WTC11 (cell line): Measurements from ENCODE around the gene TMPRSS3. TPM values are rescaled to one million over a fixed set of nuclear protein-coding genes. Genes with fewer than 3 reads are reported as not detected.

Source experiments
- ATAC-seq: fragments of 200-7000 bp; cut with Tn5 transposase; 2 replicates; pipeline ENCODE4 v1.10.0; 2021; ENCODE audit warnings: mild to moderate bottlenecking, moderate library complexity
- CTCF ChIA-PET: fragments of 300-600 bp; sonication (Branson Sonifier 250); formaldehyde crosslinking; loops from one replicate; lab custom pipeline; 2021; ENCODE audit warnings: antibody characterized with exemption; lab: Charles Lee
- POLR2A ChIA-PET: fragments of 350-600 bp; sonication (Branson Sonifier 250); formaldehyde crosslinking; loops from one replicate; lab custom pipeline; 2021; ENCODE audit warnings: antibody characterized with exemption; lab: Charles Lee
- DNase-seq: peaks from one replicate; pipeline ENCODE4 v3.0.0; 2021; ENCODE audit warnings: low spot score
- H3K27ac Mint-ChIP-seq: 2 replicates; pipeline ENCODE4 v1.8.0; 2021; ENCODE audit warnings: mixed read lengths
- H3K27me3 Mint-ChIP-seq: 2 replicates; pipeline ENCODE4 v1.8.0; 2021; ENCODE audit warnings: low read depth, mild to moderate bottlenecking, moderate library complexity, mixed read lengths
- H3K36me3 Mint-ChIP-seq: 2 replicates; pipeline ENCODE4 v1.8.0; 2021; ENCODE audit warnings: mixed read lengths
- H3K4me1 Mint-ChIP-seq: 2 replicates; pipeline ENCODE4 v1.8.0; 2022; ENCODE audit warnings: mixed read lengths
- H3K4me3 Mint-ChIP-seq: 2 replicates; pipeline ENCODE4 v1.8.0; 2021; ENCODE audit warnings: mild to moderate bottlenecking, moderate library complexity, mixed read lengths
- H3K9me3 Mint-ChIP-seq: 2 replicates; pipeline ENCODE4 v1.8.0; 2021; ENCODE audit warnings: mixed read lengths
- AR ChIP-seq: fragments of 250-450 bp; sonication (Bioruptor Pico); IDR thresholded peaks from 2 replicates; pipeline ENCODE4 v1.9.0; 2021; ENCODE audit warnings: mild to moderate bottlenecking
- ESRRA ChIP-seq: sonication (generic); formaldehyde crosslinking; IDR thresholded peaks from 2 replicates; pipeline ENCODE4 v1.8.1; 2022; ENCODE audit warnings: mild to moderate bottlenecking, missing genetic modification reagents, borderline replicate concordance
- ETV6 ChIP-seq: sonication (generic); formaldehyde crosslinking; IDR thresholded peaks from 2 replicates; pipeline ENCODE4 v1.8.1; 2022; ENCODE audit warnings: mild to moderate bottlenecking, missing genetic modification reagents
- FOXP1 ChIP-seq: sonication (generic); formaldehyde crosslinking; IDR thresholded peaks from 2 replicates; pipeline ENCODE4 v1.8.0; 2022; ENCODE audit warnings: missing genetic modification reagents, mild to moderate bottlenecking, moderate library complexity, borderline replicate concordance
- NFATC4 ChIP-seq: fragments of 250-450 bp; sonication (Bioruptor Pico); IDR thresholded peaks from 2 replicates; pipeline ENCODE4 v1.9.0; 2021; ENCODE audit warnings: mild to moderate bottlenecking
- NR1H2 ChIP-seq: sonication (generic); formaldehyde crosslinking; IDR thresholded peaks from 2 replicates; pipeline ENCODE4 v1.9.0; 2021; ENCODE audit warnings: mild to moderate bottlenecking, moderate library complexity, missing genetic modification reagents
- RELA ChIP-seq: sonication (generic); formaldehyde crosslinking; IDR thresholded peaks from 2 replicates; pipeline ENCODE4 v1.8.1; 2022; ENCODE audit warnings: missing genetic modification reagents, mild to moderate bottlenecking, borderline replicate concordance
- SMAD4 ChIP-seq: sonication (generic); formaldehyde crosslinking; IDR thresholded peaks from 2 replicates; pipeline ENCODE4 v1.8.0; 2022; ENCODE audit warnings: mild to moderate bottlenecking, missing genetic modification reagents
- SOX15 ChIP-seq: fragments of 250-450 bp; sonication (Bioruptor Pico); IDR thresholded peaks from 2 replicates; pipeline ENCODE4 v1.9.0; 2021; ENCODE audit warnings: mild to moderate bottlenecking
- TEAD1 ChIP-seq: sonication (generic); formaldehyde crosslinking; IDR thresholded peaks from 2 replicates; pipeline ENCODE4 v1.8.0; 2022; ENCODE audit warnings: mild to moderate bottlenecking, missing genetic modification reagents
- ZNF281 ChIP-seq: sonication (generic); formaldehyde crosslinking; IDR thresholded peaks from 2 replicates; pipeline ENCODE4 v1.8.0; 2023; ENCODE audit warnings: mild to moderate bottlenecking, missing genetic modification reagents
- ZNF532 ChIP-seq: fragments of 250-450 bp; sonication (Bioruptor Pico); IDR thresholded peaks from 2 replicates; pipeline ENCODE4 v1.9.0; 2021; ENCODE audit warnings: mild to moderate bottlenecking, borderline replicate concordance
- total RNA-seq: library from RNA; stranded (reverse); gene quantifications from 3 replicates; pipeline ENCODE4 v1.2.3, GENCODE V29; 2021
- TF ChIP-seq, protein P1 (sequence below): sonication (generic); formaldehyde crosslinking; IDR thresholded peaks from 2 replicates; pipeline ENCODE4 v1.8.1; 2023; ENCODE audit warnings: mild to moderate bottlenecking, missing genetic modification reagents, borderline replicate concordance
- TF ChIP-seq, protein P2 (sequence below): sonication (generic); formaldehyde crosslinking; IDR thresholded peaks from 2 replicates; pipeline ENCODE4 v1.8.1; 2022; ENCODE audit warnings: mild to moderate bottlenecking, moderate library complexity, missing genetic modification reagents
- TF ChIP-seq, protein P3 (sequence below): sonication (generic); formaldehyde crosslinking; IDR thresholded peaks from 2 replicates; pipeline ENCODE4 v1.8.0; 2022; ENCODE audit warnings: mild to moderate bottlenecking, missing genetic modification reagents

TMPRSS3 gene
- total RNA-seq, 1 experiment from 2014 or later: 0.39 TPM

DNA sequence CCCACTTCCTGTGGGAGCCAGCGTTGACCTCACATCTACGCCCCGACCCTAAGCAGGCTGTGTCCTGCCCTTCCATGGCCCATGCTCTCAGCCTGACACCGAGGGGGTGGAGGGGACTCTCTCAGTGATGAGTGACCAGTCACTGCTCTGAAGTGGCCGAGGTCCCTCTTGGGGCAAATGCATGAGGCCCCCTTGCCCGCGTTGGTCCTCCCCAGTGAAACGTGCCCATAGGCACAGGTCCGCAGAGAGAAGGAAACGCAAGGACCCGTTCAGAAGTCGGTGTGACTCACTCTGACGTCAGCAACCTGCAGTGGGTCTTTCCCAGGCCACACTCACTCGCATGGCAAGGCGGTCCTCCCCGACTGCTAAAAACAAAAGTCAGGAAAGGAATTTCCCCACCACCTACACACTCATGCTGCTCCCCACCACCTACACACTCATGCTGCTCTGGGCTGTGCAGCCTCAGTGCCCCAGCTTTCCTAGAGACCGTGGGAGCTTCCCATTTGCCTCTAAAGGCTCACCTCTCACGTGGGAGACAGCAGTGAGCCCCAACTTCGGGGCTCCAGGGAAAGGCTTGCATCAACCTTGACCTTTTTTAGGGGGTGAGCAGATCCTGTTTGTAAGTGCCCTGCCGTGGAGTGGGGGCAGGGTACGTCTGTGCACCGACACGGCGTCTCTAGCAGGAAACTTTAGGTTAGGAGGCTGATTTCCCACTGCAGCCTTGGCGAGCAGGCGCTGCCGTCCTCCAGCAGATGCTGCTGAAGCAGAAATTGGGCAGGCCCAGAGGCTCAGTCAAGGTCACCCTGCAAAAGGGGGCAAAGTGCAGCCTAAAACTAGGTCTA lies 19.3 kb upstream of the TMPRSS3 start:
- H3K4me1 Mint-ChIP-seq: 0 out of 2 replicates have a peak, but pooled peaks cover 2% of the 10 kb centered on the region
- ChIA-PET POLR2A (no interaction called here), CTCF (interaction anchor here (1.8 kb wide), 1 partner anchor 105 kb away, joined by 5 read pairs; no protein-coding TSS in a partner anchor)
- no peaks in the 10 kb centered on the region for H3K27me3 Mint-ChIP-seq
- ATAC-seq: no peak
- TF ChIP-seq, protein P1, sequence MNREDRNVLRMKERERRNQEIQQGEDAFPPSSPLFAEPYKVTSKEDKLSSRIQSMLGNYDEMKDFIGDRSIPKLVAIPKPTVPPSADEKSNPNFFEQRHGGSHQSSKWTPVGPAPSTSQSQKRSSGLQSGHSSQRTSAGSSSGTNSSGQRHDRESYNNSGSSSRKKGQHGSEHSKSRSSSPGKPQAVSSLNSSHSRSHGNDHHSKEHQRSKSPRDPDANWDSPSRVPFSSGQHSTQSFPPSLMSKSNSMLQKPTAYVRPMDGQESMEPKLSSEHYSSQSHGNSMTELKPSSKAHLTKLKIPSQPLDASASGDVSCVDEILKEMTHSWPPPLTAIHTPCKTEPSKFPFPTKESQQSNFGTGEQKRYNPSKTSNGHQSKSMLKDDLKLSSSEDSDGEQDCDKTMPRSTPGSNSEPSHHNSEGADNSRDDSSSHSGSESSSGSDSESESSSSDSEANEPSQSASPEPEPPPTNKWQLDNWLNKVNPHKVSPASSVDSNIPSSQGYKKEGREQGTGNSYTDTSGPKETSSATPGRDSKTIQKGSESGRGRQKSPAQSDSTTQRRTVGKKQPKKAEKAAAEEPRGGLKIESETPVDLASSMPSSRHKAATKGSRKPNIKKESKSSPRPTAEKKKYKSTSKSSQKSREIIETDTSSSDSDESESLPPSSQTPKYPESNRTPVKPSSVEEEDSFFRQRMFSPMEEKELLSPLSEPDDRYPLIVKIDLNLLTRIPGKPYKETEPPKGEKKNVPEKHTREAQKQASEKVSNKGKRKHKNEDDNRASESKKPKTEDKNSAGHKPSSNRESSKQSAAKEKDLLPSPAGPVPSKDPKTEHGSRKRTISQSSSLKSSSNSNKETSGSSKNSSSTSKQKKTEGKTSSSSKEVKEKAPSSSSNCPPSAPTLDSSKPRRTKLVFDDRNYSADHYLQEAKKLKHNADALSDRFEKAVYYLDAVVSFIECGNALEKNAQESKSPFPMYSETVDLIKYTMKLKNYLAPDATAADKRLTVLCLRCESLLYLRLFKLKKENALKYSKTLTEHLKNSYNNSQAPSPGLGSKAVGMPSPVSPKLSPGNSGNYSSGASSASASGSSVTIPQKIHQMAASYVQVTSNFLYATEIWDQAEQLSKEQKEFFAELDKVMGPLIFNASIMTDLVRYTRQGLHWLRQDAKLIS (CRISPR knock-in tag): no peak
- TF ChIP-seq ESRRA: no peak
- no peak for TF ChIP-seq SMAD4 (CRISPR knock-in tag)
- TF ChIP-seq AR (CRISPR knock-in tag): no peak
- no peak for TF ChIP-seq ETV6
- no peak for TF ChIP-seq TEAD1
- TF ChIP-seq SOX15 (CRISPR knock-in tag): no peak
- no peak for TF ChIP-seq ZNF532 (CRISPR knock-in tag)
- TF ChIP-seq, protein P2, sequence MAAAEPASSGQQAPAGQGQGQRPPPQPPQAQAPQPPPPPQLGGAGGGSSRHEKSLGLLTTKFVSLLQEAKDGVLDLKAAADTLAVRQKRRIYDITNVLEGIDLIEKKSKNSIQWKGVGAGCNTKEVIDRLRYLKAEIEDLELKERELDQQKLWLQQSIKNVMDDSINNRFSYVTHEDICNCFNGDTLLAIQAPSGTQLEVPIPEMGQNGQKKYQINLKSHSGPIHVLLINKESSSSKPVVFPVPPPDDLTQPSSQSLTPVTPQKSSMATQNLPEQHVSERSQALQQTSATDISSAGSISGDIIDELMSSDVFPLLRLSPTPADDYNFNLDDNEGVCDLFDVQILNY (CRISPR knock-in tag): no peak
- H3K27ac Mint-ChIP-seq: no peak overlapping the region
- DNase-seq: no peak
- H3K4me3 Mint-ChIP-seq: no peak overlapping the region
- H3K9me3 Mint-ChIP-seq: peaks cover 3% of the 10 kb centered on the region; the same call in 1 of the 2 replicates
- H3K36me3 Mint-ChIP-seq: no peaks in the 10 kb centered on the region

DNA sequence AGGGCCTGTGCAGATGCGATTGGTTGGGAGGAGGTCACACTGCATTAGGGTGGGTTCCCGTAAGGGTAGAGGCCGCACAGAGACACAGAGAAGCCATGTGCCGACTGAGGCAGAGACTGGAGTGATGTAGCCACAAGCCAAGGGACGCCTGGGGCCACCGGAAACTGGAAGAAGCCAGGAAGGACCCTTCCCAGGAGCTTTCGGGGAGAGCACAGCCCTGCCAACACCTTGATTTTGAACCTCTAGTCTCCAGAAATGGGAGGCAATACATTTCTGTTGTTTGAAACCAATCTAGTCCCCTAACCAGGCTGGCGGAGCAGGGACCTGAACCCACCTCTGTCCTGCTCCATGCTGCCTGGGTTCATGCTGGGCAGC lies 18.7 kb upstream of the TMPRSS3 start:
- no peak overlapping the region for H3K27ac Mint-ChIP-seq
- no peaks in the 10 kb centered on the region for H3K36me3 Mint-ChIP-seq
- CTCF ChIA-PET: no interaction called here
- no peaks in the 10 kb centered on the region for H3K27me3 Mint-ChIP-seq
- H3K9me3 Mint-ChIP-seq: no peaks in the 10 kb centered on the region; the same call in 1 of the 2 replicates
- H3K4me1 Mint-ChIP-seq: 0 out of 2 replicates have a peak, but pooled peaks cover 2% of the 10 kb centered on the region
- ATAC-seq (no peak), DNase-seq (no peak)
- no peak overlapping the region for H3K4me3 Mint-ChIP-seq
- POLR2A ChIA-PET: no interaction called here
- TF ChIP-seq FOXP1 (CRISPR knock-in tag) (no peak), NR1H2 (CRISPR knock-in tag) (no peak), NFATC4 (CRISPR knock-in tag) (no peak), ZNF281 (no peak), RELA (no peak)
- TF ChIP-seq, protein P3, sequence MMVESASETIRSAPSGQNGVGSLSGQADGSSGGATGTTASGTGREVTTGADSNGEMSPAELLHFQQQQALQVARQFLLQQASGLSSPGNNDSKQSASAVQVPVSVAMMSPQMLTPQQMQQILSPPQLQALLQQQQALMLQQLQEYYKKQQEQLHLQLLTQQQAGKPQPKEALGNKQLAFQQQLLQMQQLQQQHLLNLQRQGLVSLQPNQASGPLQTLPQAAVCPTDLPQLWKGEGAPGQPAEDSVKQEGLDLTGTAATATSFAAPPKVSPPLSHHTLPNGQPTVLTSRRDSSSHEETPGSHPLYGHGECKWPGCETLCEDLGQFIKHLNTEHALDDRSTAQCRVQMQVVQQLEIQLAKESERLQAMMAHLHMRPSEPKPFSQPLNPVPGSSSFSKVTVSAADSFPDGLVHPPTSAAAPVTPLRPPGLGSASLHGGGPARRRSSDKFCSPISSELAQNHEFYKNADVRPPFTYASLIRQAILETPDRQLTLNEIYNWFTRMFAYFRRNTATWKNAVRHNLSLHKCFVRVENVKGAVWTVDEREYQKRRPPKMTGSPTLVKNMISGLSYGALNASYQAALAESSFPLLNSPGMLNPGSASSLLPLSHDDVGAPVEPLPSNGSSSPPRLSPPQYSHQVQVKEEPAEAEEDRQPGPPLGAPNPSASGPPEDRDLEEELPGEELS (CRISPR knock-in tag): no peak
